Left hindlimb (tissue), 1 donor: ENCODE measurements around the gene CACNA1C.

ENCODE experiments used
- DNase-seq: peaks from one replicate; pipeline ENCODE4 v3.0.0-alpha.2; 2018

CACNA1C gene

GRCh38 chr12:2375871-2376270 lies 323.1 kb downstream of the CACNA1C start:
- DNase-seq = no peak

- peak; percentile 60 for DNase-seq
These were observed 324.3 kb downstream of the CACNA1C start for GRCh38 chr12:2376908-2377657.

GRCh38 chr12:2378835-2379330 lies 326.1 kb downstream of the CACNA1C start:
- no peak for DNase-seq

GRCh38 chr12:2380946-2381345 lies 328.2 kb downstream of the CACNA1C start:
- no peak for DNase-seq

GRCh38 chr12:2382370-2383155 lies 329.8 kb downstream of the CACNA1C start:
- DNase-seq = no peak

GRCh38 chr12:2383325-2384028 lies 330.7 kb downstream of the CACNA1C start:
- DNase-seq = no peak

- DNase-seq = no peak
These were observed 331.2 kb downstream of the CACNA1C start for GRCh38 chr12:2384029-2384386.

- peak; percentile 73 for DNase-seq
These were observed 332.0 kb downstream of the CACNA1C start for GRCh38 chr12:2384533-2385351.

- no peak for DNase-seq
These were observed 332.7 kb downstream of the CACNA1C start for GRCh38 chr12:2385529-2385928.

- no peak for DNase-seq
These were observed 333.8 kb downstream of the CACNA1C start for GRCh38 chr12:2386566-2386965.

GRCh38 chr12:2387103-2387834 lies 334.5 kb downstream of the CACNA1C start:
- no peak for DNase-seq

- DNase-seq = no peak
These were observed 336.4 kb downstream of the CACNA1C start for GRCh38 chr12:2389079-2389790.

GRCh38 chr12:2390133-2390532 lies 337.3 kb downstream of the CACNA1C start:
- no peak for DNase-seq

- no peak for DNase-seq
These were observed 338.1 kb downstream of the CACNA1C start for GRCh38 chr12:2390850-2391390.

- DNase-seq = no peak
These were observed 339.0 kb downstream of the CACNA1C start for GRCh38 chr12:2391740-2392331.

GRCh38 chr12:2393016-2393415 lies 340.2 kb downstream of the CACNA1C start:
- DNase-seq = no peak

GRCh38 chr12:2393996-2394395 lies 341.2 kb downstream of the CACNA1C start:
- DNase-seq = no peak

- no peak for DNase-seq
These were observed 342.7 kb downstream of the CACNA1C start for GRCh38 chr12:2395354-2395977.

GRCh38 chr12:2396448-2396871 lies 343.7 kb downstream of the CACNA1C start:
- DNase-seq = peak; percentile 71
